Ramos (cell line): ENCODE data around the gene DOHH.
"Not testable (repeated sequence)": the region's sequence is repeated elsewhere in the genome, so short reads cannot be mapped to it uniquely, and the experiment has no call there.

ENCODE experiments used
- in situ Hi-C: fragments of 300-500 bp; cut with MboI; formaldehyde crosslinking; loops from one replicate; pipeline ENCODE4 v1.14.3; 2022; ENCODE audit warnings: low sequenced_read_pairs; ENCODE audit not compliant: unreplicated experiment

The DOHH gene

DNA sequence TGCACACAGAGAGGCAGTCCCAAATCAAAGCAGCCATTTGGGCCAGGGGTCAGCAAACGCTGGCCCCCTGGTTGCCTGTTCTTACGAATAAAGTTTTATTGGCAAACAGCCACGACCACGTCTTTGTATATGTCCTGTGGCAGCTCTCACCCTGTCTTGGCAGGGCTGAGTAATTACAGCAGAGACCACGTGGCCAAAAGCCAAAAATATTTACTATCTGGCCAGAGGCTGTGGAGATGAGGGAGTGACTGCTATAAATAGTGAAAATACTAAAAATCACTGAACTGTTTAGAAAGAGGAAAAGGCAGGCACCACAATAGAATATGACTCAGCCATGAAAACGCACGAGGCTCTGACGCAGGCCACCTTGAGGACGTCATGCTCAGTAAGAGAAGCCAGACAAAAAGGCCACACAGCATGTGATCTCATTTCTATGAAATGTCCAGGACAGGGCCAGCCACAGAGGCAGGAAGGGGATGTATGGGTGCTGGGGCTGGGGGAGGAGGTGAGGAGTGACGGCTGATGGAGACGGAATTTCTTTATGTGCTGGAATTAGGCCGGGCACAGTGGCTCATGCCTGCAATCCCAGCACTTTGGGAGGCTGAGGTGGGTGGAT lies 49.6 kb downstream of the DOHH start:
- in situ Hi-C loops = no loop called here

DNA sequence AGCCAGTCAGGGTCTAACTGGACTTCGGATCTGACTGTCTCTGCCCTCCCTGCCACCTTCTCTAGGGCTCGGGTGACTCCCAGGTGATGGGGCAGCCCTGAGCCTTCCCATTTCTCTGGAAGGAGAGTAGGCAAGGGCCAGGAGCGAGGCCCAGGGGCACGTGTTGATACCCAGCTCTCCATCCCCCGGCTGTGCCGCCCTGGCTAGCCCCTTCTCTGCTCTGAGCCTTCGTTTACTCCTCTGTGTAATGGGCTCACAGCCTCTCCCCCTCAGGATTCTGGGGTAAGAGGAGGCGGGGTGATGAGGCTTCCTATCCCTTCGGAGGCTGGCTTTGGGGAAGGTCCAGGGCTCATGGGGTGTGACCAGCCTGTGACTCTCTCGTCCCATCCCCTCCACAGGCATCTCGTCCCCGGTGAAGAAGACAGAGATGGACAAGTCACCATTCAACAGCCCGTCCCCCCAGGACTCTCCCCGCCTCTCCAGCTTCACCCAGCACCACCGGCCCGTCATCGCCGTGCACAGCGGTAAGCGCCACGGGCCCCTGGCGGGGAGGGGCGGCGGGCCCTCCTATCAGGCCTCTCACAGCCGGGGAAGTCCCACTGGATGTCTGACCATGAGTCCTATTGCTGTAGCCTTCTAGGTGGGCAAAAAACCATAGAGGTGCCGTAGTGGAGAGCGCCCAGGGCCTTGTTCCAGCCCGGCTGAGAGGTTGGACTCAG lies 51.7 kb downstream of the DOHH start:
- in situ Hi-C loops = no loop called here

DNA sequence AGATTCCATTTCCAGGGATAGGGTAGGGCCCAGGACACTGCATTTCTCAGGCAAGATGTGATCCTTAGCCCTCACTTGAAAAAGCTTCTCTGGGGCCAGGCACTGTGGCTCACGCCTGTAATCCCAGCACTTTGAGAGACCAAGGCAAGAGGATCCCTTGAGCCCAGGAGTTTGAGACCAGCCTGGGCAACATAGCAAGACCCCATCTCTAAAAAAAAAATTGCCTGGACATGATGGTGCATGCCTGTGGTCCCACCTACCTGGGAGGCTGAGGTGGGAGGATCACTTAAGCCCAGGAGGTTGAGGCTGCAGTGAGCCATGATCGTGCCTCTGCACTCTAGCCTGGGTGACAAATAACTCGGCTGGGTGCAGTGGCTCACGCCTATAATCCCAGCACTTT lies 53.8 kb downstream of the DOHH start:
- in situ Hi-C loops = not testable (repeated sequence)

DNA sequence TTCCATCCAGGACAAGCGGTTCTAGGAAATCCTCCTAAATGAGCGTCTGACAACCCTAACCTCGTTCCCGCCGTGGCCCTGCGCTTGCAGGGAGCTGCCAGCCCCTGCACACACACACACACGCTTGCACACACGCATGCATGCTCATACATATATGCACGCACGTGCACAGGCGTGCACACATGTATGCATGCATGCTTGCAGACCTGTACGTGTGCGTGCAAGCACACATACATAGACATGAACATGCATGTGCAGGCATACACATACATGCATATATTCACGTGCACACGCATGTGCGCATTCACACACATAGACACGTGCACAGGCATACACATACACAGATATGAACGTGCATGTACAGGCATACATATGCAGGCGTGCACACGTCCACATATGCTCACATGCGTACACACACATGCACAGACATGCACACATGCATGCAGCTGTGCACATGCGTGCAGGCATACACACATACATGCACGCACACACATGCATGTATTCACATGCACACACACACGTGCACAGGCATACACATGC lies 55.7 kb downstream of the DOHH start:
- in situ Hi-C loops = no loop called here

DNA sequence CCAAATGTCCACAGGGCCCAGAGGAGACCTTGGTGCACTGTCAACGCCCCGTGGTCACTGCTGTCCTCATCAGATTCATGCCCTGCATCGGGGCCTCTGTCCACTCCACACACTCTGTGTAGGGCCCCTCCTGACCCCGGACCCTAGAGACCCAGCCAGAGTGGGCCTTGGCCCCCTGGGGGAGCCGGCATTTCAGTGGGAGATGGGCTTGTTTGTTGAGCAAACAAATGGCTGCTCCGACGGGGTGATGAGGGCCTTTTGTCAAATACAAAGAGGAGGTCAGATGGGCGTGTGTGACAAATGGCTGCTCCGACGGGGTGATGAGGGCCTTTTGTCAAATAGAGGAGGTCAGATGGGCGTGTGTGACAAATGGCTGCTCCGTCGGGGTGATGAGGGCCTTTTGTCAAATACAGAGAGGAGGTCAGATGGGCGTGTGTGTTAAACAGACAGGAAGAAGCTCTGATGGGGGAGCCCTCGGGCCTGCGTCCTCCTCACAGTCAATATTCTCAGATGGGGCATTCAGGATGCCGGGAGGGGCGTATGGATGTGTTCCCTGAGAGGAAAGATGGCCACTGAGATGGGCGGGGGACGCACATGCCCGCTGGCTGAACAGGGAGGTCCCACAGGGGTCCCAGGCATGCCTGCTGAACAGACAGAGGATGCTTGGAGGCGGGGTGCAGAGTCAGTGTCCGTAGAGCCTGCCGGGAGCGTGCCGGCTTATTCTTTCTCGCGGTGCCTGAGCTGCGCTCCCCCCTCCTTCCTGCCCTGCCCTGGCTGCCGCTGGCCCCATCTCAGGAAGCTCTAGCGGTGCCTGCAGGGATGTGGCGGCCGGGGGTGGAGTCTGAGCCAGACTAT lies 56.4 kb downstream of the DOHH start:
- in situ Hi-C loops = no loop called here

DNA sequence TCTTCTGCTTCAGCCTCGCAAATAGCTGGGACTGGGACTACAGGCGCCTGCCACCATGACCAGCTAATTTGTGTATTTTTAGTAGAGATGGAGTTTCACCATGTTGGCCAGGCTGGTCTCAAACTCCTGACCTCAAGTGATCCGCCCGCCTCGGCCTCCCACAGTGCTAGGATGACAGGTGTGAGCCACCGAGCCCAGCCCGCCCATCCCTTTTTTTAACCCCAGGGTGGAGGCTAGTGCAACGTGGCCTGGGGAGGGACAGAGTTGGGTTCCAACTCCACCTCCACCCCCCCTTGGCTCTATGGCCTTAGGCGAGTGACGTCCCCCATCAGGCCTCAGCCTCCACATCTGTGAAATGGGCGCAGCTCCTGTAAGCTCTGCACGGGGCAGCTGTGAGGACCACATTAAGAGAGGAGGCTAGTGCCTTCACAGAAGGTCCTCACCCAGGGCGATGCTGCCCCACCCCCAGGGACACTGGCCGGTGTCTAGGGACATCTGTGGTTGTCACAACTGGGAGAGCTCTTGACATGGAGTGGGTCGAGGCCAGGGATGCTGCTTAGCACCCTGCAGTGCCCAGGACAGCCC lies 57.9 kb downstream of the DOHH start:
- in situ Hi-C loops = no loop called here

DNA sequence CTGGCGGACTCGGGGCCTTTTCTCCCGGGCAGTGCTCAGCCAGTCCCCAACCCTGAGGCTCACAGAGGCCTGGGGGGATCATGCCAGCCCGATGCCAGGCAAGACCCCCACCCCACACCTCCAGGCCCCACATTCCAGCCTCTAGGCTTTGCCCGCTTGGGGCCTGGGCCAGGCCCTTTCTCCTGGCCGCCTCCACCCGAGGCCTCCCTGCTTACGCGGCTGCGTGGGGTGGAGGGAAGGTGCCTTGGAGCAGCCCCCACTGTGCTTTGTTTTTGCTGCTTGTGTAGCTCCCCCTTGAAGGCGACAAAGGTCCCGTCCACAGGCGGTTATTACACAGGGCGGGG lies 58.5 kb downstream of the DOHH start:
- in situ Hi-C loops = no loop called here

DNA sequence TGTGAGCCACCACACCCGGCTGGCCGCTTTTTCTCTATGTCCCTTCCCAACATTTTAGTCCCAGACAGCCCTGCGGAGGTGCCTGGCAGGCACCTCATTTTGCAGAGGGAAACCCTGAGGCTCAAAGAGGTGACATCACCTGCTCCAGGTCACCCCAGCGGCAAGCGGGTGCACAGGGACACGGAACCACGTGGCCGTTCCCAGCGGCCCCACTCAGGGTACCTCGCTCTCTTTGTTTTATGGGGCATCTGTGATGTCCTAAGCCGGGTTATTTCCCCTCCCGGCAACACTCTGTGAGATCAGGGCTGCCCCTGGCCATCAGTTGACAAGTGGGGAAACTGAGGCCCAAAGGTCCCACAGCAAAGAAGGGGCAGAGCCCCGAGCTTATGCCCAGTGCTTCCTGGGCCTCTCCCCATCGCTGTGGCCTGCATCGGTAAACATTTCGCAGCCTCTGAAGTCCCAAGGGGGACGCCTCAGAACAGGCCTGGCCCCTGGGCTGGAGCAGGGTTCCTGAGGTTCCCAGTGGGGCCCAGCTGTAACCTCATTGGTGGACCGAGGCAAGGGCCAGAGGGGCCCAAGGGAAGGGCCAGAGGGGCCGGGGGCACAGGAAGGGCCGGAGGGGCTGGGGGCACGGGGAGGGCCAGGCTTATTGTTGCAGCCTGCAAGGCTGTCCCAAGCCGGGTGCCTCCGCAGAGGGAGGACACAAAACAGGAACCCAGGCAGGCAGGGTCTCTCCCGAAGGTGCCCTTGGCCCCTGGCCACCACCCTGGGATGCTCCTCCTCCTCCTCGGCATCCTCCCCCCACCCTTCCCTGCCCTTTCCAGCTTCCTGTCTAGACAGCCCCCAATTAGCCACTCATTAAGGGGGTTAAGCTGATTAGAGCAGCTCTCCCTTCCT lies 59.1 kb downstream of the DOHH start:
- in situ Hi-C loops = no loop called here
